Right renal pelvis (tissue), 4 donors: Measurements from ENCODE around the gene ST6GALNAC1. TPM values are rescaled to one million over a fixed set of nuclear protein-coding genes. Genes with fewer than 3 reads are reported as not detected.

Experiments used
- DNase-seq, 4 donors: peaks; one replicate each; pipeline ENCODE4 v3.0.0-alpha.2; 2013; ENCODE audit warnings: low read depth in 4 of 4, low spot score in 3 of 4, missing footprints in 1 of 4
- polyA plus RNA-seq, 4 donors: library from polyadenylated mRNA; unstranded; fragments of 120-200 nt; gene quantifications; one replicate each; pipeline ENCODE4 v1.2.1, GENCODE V29; 2013; ENCODE audit not compliant: insufficient read length in 4 of 4

The ST6GALNAC1 gene
- polyA plus RNA-seq, 4 donors = 0.24 to 0.37 (median 0.32) TPM

DNA sequence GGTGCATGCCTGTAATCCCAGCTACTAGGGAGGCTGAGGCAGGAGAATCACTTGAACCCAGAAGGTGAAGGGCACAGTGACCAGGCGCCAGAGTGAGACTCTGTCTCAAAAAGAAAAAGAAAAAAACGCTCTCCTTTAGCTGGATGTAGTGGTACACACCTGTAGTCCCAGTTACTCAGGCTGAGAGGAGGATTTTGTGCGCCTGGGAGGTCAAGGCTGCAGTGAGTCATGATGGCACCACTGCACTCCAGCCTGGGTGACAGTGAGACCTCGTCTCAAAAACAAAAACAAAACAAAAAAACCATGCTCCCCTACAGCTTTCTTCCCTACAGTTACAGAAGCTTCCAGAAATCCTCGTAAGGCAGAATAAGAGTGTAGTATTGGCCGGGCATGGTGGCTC, 33.1 kb upstream of the ST6GALNAC1 start:
- DNase-seq = no peak

GRCh38 chr17:76675648-76676047, 32.1 kb upstream of the ST6GALNAC1 start:
- DNase-seq = no peak

- DNase-seq = no peak
Measured at GRCh38 chr17:76674600-76674999, 31.0 kb upstream of the ST6GALNAC1 start.

DNA sequence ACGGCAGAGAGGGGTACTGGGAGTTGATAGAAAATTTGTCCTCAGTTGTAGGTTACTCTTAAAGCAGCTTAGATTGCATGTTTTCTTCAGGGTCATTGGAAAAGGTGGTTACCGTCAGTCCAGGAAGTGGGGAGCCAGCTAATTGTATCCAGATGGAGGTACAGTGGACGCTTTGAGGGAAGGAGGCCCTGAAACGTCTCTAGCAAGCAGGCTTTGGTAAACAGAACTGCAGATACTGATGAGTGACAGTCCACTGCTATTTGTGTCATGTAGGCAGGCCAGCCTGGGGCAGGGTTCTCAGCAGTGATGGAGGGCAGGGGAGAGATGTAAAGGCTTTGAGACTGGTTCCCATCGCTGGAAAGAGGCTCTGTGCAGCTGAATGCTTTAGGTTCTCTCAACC, 30.2 kb upstream of the ST6GALNAC1 start:
- DNase-seq = no peak

DNA sequence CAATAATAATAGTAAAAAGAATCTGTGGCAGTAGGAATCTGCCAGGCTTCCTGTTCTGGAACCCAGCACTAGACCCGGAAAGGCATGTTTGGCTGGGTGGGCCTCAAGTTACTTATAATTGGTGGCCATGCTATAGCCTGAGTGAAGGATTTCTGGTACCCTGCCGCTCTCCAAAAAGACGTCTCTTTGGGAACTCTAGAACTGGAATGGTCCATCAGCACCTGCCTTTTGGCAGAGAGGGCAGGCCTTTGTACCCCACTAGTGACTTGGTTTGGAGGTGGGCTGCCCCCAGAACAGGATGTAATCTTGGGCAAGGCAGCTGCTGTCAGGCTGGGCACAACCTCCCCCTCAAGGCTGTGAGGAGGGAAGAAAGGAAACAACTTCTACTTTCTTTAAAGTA, 29.3 kb upstream of the ST6GALNAC1 start:
- DNase-seq = no peak

GRCh38 chr17:76672270-76672851, 28.8 kb upstream of the ST6GALNAC1 start:
- no peak for DNase-seq

- DNase-seq = no peak
Measured at GRCh38 chr17:76671912-76672262, 28.3 kb upstream of the ST6GALNAC1 start.

DNA sequence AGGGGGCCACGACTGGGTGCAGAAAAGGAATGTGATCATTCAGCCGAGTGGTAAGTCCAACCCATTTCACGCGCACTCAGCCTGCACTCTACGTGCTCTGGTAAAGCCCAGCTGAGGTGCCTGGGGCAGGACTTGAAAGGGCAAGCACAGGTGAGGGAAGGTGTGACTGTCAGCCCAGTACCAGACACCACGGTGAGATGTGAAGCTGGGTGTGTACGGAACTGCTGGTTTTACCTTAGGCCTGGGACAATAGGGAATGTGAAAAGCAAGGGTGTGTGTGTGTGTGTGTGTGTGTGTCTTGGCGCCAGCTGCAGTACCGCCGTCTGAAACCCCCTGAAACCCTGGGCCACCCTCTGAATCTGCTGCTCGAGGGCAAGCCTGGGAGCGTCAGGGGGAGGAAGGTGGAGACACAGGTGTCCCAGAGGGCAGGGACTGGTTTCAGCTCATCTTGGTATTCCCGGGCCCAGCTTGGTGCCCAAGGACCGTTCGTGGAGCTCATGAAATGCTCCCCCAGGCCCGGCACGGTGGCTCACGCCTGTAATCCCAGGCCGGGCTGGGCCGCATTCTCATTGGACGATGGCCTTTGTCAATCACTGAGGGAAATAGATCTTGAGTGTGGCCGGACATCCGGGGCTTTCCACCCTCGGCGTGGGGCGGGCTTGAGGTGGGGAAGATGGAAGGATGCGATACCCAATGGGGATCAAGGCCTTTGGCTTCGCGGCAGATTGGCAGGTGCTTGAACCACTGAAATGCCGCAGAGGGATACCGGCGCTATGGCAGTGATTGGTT, 27.8 kb upstream of the ST6GALNAC1 start:
- DNase-seq = peak; percentile 99 to 100 (median 100)

- no peak for DNase-seq
Measured at GRCh38 chr17:76670718-76671122, 27.2 kb upstream of the ST6GALNAC1 start.

- DNase-seq = no peak
Measured at GRCh38 chr17:76670020-76670717, 26.6 kb upstream of the ST6GALNAC1 start.

GRCh38 chr17:76667786-76668453, 24.4 kb upstream of the ST6GALNAC1 start:
- DNase-seq = no peak

GRCh38 chr17:76667491-76667755, 23.9 kb upstream of the ST6GALNAC1 start:
- DNase-seq = no peak

- no peak for DNase-seq
Measured at GRCh38 chr17:76660656-76661042, 17.1 kb upstream of the ST6GALNAC1 start.

- no peak for DNase-seq
Measured at GRCh38 chr17:76659928-76660655, 16.5 kb upstream of the ST6GALNAC1 start.

- no peak for DNase-seq
Measured at GRCh38 chr17:76658242-76658662, 14.7 kb upstream of the ST6GALNAC1 start.

- no peak for DNase-seq
Measured at GRCh38 chr17:76657505-76658241, 14.1 kb upstream of the ST6GALNAC1 start.

DNA sequence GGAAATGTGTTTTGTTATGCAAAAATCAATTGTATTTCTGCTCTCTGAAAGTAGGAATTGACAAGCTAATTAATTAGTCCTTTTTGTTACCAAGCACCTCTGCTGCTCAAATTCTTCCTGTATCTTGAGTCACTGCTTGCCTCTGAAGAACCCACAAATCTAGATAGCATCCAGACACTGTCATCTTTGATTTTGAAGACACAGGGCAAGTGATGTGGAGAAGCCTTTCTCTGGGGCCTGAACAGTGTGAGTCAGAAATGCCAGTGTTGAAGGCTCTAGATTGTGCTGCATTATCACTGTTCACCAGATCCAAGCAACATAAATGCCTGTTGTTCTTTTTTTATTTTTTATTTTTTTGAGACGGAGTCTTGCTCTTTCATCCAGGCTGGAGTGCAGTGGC, 10.9 kb upstream of the ST6GALNAC1 start:
- no peak for DNase-seq

GRCh38 chr17:76650504-76650903, 6.9 kb upstream of the ST6GALNAC1 start:
- DNase-seq = no peak

DNA sequence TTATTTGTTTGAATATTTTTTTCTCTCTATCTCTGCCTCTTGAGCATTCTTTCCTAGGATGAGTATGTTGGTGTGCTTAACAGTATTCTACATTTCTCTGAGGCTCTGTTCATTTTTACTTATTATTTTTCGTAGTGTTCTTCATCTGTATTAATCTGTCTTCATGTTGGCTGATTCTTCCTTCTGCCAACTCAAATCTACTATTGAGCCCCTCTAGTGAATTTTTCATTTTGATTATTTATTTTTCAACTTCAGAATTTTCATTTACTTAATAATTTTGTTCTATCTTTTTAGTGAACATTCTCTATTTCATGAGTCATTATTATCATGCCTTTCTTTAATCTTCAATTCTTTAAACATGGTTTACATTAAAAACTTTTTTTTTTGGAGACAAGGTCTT, 3.2 kb upstream of the ST6GALNAC1 start:
- no peak for DNase-seq

DNA sequence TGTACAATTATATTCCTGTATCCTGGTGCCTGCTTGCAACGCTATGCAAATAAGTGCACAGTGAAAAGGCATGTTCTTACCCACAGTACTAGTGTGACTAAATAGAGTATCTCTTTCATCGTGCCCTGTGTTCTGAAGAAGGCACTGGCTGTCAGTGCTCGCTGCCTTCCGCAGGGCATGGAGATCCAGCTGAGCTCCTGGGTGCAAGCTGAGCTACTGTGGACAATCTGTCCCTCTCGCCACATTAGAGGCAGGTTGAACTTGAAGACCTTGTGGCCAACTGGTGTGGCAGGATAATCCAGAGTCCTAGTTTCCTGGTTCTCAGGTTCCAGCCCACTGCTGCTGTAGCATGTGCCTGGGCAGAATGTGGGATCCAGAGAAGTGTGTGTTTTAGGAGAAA, 1.9 kb upstream of the ST6GALNAC1 start:
- DNase-seq = no peak
